Ramos (cell line): ENCODE data around the gene CRISP3.
"Not testable (repeated sequence)": the region's sequence is repeated elsewhere in the genome, so short reads cannot be mapped to it uniquely, and the experiment has no call there.

Experiments used
- in situ Hi-C: fragments of 300-500 bp; cut with MboI; formaldehyde crosslinking; loops from one replicate; pipeline ENCODE4 v1.14.3; 2022; ENCODE audit warnings: low sequenced_read_pairs; ENCODE audit not compliant: unreplicated experiment

Gene CRISP3, protein sequence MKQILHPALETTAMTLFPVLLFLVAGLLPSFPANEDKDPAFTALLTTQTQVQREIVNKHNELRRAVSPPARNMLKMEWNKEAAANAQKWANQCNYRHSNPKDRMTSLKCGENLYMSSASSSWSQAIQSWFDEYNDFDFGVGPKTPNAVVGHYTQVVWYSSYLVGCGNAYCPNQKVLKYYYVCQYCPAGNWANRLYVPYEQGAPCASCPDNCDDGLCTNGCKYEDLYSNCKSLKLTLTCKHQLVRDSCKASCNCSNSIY

DNA sequence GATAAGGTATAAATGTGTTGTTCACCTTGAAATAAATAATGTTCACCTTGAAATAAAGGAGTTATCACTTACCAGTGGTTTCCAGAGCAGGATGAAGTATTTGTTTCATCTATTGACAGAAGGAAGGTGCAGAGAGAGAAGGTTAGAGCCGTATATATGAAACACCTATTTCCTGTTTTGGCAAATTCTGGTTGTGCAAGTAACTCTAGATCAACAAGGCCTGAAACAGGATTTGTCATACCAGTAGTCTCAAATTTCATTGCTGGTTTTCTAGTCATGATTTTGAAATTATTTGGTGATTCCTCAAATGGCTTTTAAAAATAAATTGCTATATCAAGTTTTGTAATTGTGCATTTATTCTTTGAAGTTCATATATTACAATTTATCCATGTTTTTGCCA, at the start of gene CRISP3:
TSS of gene CRISP3 (minus strand) at position 130 of the 400 bp plus-strand sequence. CDS start at position 109, 21 bp downstream.
- in situ Hi-C loops, result no loop called here

DNA sequence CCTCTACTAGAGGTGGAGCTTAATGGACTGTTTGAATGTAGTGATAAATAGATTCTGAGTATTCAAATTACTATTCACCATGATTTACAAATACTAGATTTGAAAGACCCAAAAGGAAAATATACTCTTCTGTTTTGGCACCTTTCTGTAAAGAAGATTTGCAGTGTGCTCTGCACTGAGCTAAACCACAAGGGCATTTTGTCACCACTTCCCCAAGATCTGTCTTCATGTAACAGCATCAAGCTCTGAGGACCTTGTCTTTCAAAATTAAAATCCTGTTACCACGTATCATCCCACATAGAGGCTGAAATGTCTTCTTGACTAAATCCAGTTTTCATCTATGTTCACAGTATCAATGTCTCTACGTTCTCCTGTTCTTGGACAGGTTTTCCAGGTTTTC, 46.2 kb upstream of the CRISP3 start:
- in situ Hi-C loops, result no loop called here

DNA sequence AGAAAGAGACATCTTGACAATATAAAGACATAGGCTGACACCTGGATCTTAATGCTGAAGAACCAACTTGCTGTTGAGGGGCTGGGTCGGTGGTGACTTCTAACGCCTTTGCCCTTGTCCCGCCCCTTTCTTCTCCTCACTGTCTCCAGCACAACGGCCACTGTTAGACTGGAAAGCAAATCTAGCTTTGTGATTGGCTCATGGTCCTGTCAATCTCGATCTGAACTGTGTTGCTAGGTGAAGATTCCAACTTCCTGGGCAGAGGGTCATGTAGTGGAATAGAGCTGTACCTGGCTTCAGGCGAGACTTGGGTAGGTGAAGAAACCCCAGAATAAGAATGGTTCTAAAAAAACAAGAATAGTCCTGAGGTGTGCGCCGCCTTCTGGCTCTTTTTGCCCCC, 43.0 kb upstream of the CRISP3 start, which contains the start of gene PGK2:
TSS of gene PGK2 (minus strand) at position 110 of the 400 bp plus-strand sequence. CDS start at position 12, 98 bp downstream.
- in situ Hi-C loops, result no loop called here

DNA sequence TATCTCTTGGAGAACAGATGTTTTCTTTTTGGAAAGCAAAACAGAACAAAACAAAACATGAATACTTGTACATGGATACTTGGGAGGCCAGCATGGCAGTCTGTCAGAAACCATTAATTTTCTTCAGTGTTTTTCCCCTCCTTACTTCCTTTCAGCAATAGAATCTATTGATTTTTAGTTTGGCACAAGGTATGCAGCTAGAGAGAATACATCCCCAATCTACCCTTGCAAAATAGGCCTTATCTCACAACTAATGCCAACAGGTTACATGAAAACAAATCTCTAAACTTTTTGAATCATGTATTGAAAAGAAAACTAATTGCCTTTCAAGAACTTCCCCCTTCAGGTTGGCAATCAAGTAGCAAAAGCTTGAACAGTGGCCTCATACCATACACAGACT, 40.1 kb upstream of the CRISP3 start:
- in situ Hi-C loops, result no loop called here

DNA sequence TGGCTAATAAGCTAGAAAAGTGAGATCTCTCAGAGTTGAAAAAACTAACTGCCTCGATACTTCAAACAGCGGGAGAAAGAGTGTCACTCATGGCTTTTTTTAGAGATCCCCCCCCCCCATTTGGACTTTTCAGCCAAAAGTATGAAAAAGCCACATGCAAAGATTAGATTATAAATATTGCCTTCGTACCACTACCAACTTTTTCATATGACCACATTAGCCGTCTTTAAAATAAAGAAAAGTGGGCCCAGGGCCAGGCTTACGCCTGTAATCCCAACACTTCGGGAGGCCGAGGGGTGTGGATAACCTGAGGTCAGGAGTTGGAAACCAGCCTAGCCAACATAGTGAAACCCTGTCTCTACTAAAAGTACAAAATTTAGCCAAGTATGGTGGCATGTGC, 38.5 kb upstream of the CRISP3 start:
- in situ Hi-C loops, result no loop called here

DNA sequence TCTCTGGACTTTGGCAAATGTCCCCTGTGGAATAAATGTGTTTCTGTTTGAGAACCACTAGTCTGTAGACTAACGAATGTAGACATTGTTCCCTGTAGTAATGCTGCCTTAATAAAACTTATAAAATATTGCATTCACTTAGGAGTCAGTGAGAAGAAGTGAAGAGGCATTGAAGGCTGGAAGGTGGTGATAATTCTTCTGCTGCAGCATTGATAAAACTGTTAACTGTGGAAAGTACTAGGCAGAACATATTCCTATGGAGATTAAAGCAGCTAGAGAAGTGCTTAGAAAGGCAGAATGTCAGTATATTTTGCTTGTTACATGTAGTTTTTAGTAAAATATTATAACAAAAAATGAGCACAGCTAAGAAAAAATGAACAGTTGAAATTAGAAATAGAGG, 38.1 kb upstream of the CRISP3 start:
- in situ Hi-C loops, result no loop called here

DNA sequence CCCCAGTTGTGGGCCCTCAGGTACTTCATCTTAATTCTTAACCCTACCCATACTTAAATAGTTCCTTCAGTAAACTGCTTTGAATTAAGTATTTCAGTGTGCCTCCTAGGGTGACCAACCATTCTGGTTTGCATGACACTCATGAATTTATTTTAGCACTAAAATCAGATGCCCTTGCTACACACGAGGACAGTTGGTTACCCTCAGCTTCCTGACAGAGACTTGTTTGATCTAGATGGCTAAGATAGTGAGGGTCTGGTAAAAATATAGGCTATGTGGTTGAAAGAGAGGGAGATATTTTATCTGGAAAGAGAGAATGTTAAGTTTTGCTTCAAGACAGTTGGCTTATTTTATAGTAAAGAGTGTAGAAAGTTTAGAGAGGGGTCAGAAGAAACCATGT, 32.3 kb upstream of the CRISP3 start:
- in situ Hi-C loops, result no loop called here

DNA sequence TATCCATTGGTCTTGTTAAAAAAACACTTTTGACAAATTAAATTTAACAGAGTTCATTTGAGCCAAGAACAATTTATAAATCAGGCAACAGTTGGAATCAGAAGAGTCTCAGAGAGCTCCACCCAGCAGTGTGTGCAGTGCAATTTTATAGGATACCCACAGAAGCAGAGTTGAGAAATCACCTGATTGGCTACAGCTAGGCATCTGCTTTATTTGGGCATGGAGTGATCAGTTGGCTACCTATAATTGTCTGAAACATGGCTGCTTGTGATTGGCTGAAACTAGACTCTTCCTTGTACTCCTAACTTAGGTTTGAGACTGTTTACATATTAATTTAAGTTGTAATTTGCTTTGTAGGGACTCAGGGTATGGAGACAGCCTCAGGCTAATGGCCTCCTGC, 30.9 kb upstream of the CRISP3 start:
- in situ Hi-C loops, result no loop called here

DNA sequence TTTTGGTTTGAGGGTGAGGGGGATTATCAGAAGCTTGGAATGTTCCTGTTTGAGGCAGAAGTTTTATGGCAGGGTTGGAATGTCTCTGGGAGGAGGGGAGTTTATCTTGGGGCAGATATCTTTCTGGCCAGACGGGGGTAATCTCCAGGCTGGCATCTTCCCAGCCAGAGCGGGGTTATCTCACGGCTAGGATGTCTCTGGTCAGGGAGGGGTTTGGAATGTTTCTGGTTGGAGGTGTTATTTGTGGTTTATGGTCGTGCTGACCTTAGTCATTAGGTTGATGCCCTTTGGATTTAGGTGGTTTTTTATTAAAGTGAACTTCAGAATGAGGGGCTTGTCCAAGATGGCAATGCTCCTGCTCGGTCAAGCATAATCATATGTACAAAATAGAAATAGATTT, 28.1 kb upstream of the CRISP3 start:
- in situ Hi-C loops, result no loop called here

DNA sequence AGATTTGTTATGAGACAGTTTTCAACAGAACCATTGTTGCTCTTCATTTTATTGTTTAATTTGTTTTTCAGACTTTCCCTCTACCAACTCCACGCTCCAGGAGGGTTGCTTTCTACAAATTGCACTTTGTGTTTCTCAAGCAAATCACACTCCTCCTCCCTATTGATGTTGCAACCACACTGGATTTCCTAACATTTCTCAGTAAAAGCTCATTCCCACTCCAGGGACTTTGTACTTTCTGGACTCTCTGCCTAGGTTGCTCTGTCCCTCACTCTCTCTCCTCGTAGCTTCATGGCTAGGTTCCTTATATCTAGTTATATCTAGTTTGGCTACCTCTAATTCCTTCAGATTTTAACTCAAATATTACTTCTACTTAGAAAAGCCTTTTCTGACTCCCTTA, 22.6 kb upstream of the CRISP3 start:
- in situ Hi-C loops, result no loop called here

DNA sequence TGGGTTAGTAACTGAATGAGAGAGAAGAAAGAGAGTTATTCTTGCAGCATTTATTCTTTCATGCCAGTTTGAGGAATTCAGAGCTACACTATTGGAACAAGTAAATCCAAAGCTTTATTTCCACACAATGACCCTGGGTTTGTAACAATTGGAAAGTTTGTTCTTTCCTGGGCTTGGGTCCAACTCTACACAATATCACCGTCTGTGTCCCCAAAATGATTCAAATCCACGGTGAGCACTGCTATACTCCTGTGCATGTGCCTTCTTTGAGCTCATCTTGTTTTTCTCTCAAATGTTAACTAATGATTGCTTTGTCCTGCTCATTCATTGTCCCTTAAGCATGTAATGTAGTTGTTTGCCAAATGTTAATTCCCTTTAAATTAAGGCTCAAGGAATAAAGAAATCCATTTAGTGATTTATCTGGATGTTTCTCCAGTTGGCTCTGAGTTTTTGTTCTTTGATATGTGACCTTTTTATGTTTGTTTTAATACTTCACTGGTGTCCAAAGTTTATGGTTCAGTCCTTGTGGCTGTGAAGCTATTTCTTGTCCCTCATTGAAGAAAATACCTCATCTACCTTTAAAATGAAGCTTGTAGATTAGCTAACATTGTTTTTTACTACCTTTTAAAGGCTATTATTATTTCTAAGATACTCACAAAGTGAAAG, 20.5 kb upstream of the CRISP3 start:
- in situ Hi-C loops, result no loop called here

DNA sequence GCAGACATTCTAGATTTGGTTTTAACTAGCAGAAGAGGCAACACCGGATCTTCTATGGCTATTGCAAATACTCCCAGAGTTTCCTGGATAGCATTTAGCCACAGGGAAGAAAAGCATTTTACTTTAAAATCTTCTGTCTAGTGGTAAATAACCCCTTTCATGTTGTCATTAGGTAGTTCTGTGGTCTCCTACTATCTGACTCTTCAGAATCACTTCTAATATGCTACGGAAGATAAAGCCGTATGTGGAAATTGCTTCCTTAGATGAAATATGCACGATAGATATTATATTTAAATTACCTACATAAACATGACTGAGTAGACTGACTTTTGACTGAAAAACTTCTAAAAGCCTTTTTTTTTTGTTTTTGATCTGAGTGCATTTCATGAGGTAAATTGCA, 759 bp downstream of the CRISP3 start:
- in situ Hi-C loops, result no loop called here

DNA sequence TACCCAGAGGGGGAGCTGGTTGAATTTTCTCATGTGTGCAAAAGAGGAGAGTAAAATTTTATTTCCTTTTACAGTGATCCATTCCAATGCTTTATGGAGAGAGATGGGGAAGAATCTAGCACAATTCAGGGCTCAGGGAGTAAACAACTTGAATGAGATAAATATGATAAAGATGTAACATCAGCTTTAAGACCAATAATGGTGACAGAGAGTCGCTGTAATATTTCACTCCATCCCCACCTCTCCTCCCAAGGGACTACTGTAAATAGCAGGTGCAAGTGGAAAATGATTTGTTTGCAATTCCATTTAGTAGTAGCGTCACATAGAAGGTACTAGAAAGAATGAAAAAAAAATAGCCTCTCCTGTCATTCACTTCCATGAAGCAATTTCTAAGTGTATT, 4.8 kb downstream of the CRISP3 start:
- in situ Hi-C loops, result no loop called here

DNA sequence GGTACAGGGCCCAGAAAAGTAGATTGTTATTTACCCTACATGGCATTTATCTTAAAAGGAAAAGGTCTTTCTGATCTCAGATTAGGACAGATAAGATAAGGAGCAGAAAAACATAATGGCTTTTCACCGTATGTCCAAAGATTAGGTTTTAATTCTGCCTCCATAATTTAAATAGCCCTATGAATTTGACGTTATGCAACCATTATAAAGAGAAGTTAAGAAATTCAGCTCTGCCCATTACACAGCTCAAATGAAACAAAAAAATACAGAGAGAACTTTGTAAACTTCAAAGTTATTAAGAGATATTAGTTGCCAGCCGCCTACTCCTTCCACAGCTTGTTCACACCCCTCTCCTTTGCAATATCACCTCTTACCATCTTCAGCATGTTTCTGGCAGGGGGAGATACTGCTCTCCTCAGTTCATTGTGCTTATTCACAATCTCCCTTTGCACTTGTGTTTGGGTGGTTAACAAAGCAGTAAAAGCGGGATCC, 8.1 kb downstream of the CRISP3 start:
- in situ Hi-C loops, result no loop called here

DNA sequence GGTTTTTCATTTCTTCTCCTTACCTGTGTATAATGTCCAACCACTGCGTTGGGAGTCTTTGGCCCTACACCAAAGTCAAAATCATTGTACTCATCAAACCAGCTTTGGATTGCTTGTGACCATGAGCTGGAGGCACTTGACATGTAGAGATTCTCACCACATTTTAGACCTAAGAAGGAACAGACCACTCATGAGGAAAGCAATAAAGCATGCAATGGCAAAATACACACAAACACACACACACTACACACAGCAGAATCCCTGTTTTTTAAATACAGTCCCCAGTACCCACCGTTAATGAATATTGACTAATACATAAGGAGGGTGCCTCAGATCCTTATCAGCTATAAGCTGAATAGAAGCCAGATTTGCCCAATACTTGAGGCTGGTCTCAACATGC, 10.5 kb downstream of the CRISP3 start:
- in situ Hi-C loops, result no loop called here

DNA sequence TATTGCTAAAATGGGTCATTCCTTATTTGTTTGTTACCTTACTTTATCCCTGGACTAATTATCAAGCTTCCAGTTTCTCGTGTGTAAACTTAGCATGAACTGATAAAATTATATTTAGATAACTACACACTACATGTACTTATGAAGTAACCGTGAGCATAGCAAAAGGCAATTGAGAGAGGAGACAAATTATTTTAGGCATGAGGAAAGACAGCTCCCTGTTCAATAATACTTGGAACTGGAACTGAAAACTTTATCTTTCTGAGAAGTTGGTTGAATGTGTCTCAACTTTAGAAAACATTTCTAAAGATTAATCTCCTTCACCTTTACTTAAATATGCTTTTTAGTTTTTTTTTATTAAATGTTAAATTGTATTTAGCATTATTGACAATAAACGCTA, 11.4 kb downstream of the CRISP3 start:
- in situ Hi-C loops, result no loop called here

DNA sequence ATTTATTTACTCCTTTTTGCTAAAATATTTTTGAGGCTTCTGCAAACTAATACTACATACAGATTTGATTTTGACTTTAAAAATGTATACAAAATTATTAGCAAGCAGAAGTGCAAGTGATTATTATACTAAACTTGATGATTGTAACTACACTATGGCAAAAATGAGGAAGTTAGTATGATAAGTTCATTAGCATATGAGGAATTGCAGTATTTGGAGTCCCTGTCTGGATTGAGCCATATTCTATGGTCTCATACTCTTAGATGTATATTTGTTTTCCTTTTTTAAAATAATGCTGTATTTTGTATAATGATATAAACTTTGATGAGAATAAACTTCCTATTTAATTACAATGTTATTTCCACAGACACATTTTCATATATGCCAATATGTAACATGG, 13.9 kb downstream of the CRISP3 start:
- in situ Hi-C loops, result no loop called here

DNA sequence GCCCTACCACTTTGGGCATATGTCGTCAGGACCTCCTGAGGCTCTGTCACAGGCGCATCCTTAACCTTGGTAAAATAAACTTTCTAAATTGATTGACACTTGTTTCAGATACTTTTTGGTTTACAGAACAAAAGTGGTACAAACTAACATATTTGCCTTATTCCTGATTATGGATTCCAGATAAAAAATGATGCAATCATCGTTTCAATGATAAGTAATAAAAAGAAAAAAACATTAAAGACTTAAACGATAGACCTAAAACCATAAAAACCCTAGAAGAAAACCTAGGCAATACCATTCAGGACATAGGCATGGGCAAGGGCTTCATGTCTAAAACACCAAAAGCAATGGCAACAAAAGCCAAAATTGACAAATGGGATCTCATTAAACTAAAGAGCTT, 20.3 kb downstream of the CRISP3 start:
- in situ Hi-C loops, result not testable (repeated sequence)

DNA sequence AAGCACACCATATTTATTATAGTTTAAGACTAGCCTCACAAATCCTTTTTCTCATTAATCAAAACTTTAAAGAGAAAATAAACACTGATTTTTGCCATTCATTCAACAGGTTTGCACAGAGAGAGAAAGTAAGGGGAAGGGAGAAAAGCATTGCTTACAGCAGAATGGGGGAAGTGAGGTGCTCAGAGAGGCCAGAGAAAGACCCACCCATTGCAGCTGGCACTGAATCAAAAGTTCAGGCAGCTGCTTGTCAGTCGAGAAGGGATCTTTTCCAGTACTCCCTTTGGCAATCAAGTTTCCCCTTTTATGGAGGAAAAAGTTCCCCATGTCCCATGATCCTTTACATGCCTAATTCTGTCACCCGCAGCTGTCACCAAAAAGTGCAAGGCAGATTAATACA, 22.9 kb downstream of the CRISP3 start:
- in situ Hi-C loops, result no loop called here

DNA sequence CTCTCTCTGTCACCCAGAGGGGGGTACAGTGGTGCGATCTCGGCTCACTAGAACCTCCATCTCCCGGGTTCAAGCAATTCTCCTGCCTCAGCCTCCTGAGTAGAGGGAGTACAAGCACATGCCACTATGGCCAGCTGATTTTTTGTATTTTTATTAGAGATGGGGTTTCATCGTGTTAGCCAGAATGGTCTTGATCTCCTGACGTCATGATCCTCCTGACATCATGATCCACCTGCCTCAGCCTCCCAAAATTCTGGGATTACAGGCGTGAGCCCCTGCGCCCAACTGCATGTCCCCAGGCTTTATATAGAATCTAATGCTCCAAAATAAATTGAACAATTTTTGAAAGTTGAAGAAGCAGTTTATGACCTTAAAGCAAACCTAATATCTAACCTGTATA, 23.8 kb downstream of the CRISP3 start:
- in situ Hi-C loops, result no loop called here

DNA sequence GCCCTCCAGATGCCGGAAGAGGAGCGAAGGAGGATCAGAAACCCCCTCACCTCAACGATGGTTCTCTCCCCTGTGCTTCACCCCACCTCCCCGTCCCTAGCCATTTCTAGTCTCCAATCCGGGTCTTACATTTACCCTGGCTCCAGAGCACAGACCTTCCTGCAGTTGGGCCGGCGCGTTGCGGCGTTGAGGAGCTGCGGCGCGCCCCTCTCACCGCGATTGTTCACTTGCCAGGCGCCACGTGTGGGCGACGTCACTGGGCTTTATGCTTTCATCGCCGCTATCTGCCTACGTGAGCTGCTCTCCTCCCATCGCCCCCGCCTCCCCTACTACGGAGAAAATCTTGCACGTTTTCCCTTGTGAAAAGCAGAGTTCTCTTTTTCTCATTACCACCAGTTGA, 30.8 kb downstream of the CRISP3 start, which contains the start of gene CRISP2:
TSS of gene CRISP2 (minus strand) at position 198 of the 400 bp plus-strand sequence. CDS start 4,347 bp downstream, outside the sequence.
- in situ Hi-C loops, result no loop called here

DNA sequence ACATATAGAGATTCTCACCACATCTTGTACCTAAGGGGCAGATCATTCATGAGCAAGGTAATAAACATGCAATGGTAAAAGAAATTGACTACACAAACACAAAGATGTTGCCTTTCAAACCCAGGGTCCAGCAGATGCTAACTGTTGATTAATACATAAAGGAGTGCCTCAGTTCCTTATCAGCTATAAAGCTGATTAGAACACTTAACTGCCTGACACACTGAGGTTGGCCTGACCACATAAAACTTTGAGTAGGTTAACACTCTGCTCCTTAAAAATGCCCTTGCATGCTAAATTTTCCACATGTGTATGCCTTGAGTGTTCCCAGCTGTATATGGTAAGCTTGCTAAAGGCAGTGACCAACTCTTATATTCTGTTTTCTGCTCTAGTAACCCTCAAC, 45.7 kb downstream of the CRISP3 start:
- in situ Hi-C loops, result no loop called here
